Measurements from ENCODE around the gene OR6C2.

DNA sequence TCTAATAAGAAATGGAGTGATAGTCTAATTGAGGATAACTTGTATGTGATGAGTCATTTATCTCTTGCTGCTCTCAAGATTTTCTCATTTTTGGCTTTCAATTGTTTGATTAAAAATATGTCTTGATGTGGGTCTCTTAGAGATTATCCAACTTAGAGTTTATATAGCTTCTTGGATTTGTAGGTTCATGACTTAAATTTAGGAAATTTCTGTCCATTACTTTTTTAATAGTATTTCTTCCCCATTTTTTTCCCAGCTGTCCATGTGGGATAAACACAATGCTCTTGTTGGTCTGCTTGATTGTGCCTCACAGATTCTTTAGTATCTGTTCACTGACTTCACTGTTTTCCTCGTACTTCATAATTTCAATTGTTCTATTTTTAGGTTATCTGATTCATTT, 36.0 kb upstream of the OR6C2 start:
- TF ChIP-seq, protein P1, sequence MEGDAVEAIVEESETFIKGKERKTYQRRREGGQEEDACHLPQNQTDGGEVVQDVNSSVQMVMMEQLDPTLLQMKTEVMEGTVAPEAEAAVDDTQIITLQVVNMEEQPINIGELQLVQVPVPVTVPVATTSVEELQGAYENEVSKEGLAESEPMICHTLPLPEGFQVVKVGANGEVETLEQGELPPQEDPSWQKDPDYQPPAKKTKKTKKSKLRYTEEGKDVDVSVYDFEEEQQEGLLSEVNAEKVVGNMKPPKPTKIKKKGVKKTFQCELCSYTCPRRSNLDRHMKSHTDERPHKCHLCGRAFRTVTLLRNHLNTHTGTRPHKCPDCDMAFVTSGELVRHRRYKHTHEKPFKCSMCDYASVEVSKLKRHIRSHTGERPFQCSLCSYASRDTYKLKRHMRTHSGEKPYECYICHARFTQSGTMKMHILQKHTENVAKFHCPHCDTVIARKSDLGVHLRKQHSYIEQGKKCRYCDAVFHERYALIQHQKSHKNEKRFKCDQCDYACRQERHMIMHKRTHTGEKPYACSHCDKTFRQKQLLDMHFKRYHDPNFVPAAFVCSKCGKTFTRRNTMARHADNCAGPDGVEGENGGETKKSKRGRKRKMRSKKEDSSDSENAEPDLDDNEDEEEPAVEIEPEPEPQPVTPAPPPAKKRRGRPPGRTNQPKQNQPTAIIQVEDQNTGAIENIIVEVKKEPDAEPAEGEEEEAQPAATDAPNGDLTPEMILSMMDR (IDR thresholded peaks at IDR 0.05) = no peak
- TF ChIP-seq EP300 (IDR thresholded peaks at IDR 0.05) = no peak

Measured in tibial nerve (tissue), 4 donors.